HPDE6-E6E7 (cell line): ENCODE data around the gene TMEM139.
"Not testable (repeated sequence)": the region's sequence is repeated elsewhere in the genome, so short reads cannot be mapped to it uniquely, and the experiment has no call there.

Source experiments
- DNase-seq: peaks from one replicate; pipeline ENCODE4 v3.0.0; 2011; ENCODE audit warnings: missing footprints; ENCODE audit errors: extremely low spot score

TMEM139 gene

GRCh38 chr7:143259765-143260164, 25.0 kb upstream of the TMEM139 start:
- peak; percentile 68 for DNase-seq

GRCh38 chr7:143261901-143262300, 22.9 kb upstream of the TMEM139 start:
- no peak for DNase-seq

GRCh38 chr7:143263266-143264195, 21.2 kb upstream of the TMEM139 start, which contains the start of gene GSTK1:
GSTK1 (plus strand) TSS chr7:143263441; CDS start chr7:143263514, 73 bp downstream.
- DNase-seq: peak; percentile 80

- DNase-seq: not testable (repeated sequence)
These were observed 20.6 kb upstream of the TMEM139 start for GRCh38 chr7:143264196-143264568.

DNA sequence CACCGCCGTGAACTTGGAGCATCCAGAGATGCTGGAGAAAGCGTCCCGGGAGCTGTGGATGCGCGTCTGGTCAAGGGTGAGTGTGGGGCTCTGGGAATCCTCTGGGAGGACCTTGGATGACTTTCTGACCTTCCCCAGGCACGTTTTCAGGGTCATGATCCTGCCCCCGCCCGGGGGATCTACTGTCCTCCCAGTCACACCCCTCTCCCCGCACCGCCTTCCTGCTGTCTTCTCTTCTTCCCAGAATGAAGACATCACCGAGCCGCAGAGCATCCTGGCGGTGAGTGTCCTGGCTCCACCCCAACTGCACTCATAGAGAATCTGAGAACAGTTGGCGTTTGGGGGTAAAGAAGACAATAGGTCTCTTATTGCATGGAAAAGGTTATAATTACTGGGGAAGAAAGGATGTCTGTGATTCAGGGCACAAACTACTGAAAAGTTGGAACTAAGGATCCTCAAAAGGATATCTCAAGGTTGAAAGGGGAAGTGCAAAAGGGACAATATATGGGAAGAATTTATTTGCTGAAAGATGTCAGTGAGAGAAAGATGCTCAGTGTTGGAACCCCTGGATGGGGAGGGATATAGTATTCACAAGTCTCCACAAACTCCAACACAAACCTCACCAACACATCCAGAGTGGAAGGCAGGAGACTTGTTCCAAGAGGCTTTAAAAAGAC, 19.6 kb upstream of the TMEM139 start:
- no peak for DNase-seq

GRCh38 chr7:143269251-143269650, 15.5 kb upstream of the TMEM139 start:
- no peak for DNase-seq

- no peak for DNase-seq
These were observed 13.5 kb upstream of the TMEM139 start for GRCh38 chr7:143271240-143271639.

DNA sequence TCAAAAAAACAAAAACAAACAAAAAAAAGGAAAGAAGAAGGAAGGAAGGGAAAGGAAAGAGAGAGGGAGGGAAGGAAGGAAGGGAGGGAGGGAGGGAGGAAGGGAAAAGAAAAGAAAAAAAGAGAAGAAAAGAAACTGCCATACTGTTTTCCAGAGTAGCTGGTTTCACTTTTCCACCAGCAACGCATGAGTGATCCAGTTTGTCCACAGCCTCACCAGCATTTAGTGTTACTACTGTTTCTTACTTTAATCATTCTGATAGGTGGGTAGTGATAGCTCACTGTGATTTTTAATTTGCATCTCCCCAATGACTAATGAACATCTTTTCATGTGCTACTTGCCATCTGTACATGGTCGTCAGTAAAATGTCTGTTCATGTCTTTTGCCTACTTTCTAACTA, 11.9 kb upstream of the TMEM139 start:
- DNase-seq: no peak

DNA sequence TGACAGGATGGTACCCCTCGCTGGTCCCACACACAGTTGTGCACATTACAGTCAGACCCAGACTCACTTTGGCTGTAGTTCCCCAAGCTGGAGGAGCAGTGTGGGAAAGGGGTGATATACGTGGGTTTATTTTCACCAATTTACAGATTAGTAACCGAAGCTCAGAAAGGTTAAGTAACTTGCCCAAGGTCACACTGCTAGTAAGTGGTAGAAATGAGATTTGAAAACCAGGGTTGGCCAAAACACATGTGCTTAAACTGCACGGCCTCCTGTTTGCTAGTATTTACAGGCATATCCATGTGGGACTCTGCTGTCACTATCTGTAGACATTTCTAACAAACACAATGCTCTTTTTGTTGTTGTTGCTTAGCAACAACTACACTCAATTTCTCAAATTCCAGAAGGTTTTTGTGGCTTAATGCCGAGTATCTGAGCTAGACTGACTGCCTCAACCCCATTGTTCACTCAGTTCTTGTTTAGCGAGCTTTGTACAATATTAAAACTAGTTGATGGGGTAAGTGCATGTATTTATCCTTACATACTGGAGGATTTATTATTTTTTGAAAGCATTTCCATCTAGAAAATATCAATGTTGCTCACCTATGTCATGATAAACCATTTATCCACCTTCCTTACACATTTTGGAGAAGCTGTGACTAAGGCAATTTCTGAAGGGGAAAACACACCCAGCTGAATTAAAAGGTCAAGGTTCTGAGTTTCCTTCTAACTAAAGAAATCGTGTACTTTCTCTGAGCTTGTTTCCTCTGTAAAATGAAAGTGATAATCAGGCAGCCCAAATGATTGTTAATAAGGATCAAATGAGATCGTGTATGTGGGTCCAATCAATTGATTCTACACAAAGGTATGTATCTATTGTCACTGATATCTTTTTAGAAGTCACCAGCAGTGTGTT, 5.3 kb upstream of the TMEM139 start:
- DNase-seq: peak; percentile 31

DNA sequence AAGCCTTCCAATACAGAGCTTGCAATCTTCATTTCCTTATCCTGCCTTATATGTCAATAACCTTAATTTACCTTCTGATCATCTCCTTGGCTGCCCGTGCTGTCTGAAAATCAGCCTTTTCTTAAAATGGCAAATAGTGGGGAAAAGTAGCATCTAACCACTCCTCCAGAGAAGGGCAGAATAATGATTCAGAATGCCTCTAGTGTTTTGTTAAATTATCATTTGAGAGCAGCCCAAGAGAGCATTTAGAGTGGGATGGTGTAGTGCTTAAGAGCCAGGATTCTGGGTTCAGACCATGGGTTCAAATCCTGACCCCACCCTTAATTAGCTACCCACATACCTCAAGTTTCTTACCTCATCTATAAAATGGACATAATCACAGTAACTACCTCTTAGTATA, 4.6 kb upstream of the TMEM139 start:
- DNase-seq: no peak

GRCh38 chr7:143280566-143280965, 4.2 kb upstream of the TMEM139 start:
- DNase-seq: no peak

- DNase-seq: no peak
These were observed 3.2 kb upstream of the TMEM139 start for GRCh38 chr7:143281529-143281928.

- no peak for DNase-seq
These were observed 2.6 kb upstream of the TMEM139 start for GRCh38 chr7:143282124-143282523.

- no peak for DNase-seq
These were observed 1.4 kb upstream of the TMEM139 start for GRCh38 chr7:143283381-143283780.

DNA sequence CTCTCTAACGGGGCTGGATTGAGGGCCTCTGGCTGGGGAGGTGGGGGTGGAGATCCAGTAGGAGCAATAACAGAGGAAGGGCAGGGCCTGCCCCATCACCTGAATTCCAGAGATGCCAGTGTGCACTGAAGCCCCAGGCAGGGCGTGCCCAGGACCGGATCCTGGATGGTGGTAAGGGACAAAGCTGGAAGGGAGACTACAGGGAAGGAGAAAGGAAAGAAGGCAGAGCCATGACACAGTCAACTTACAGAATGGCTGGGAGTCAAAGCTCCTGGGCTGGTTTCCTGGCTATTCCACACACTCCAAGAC, 666 bp downstream of the TMEM139 start:
- no peak for DNase-seq

DNA sequence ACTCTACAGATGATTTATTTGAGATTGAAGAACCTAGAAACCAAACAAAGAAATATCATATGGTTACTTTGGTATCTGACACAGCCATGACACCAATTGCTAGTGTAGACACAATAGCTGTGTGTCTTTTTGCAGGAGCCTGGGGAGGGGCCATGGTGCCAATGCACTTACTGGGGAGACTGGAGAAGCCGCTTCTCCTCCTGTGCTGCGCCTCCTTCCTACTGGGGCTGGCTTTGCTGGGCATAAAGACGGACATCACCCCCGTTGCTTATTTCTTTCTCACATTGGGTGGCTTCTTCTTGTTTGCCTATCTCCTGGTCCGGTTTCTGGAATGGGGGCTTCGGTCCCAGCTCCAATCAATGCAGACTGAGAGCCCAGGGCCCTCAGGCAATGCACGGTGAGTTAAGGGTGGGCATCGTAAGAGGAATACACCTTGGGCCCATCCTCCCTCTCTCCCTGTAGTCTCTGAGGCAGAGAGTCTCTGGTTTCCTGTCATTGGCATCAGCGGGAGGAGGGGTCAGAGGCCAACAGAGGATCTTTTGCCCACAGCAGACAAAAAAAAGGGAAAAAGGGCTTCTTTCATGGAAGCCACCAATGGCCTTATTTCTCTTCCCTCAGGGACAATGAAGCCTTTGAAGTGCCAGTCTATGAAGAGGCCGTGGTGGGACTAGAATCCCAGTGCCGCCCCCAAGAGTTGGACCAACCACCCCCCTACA, 1.2 kb downstream of the TMEM139 start:
- no peak for DNase-seq

- no peak for DNase-seq
These were observed 1.7 kb downstream of the TMEM139 start for GRCh38 chr7:143286522-143286890.

- no peak for DNase-seq
These were observed 2.7 kb downstream of the TMEM139 start for GRCh38 chr7:143287339-143287934.

- DNase-seq: peak; percentile 100
These were observed 3.4 kb downstream of the TMEM139 start, which contains the start of gene CASP2 for GRCh38 chr7:143287935-143288826. CASP2 (plus strand) TSS chr7:143288351; CDS start chr7:143288456, 105 bp downstream.

GRCh38 chr7:143288836-143289235, 4.1 kb downstream of the TMEM139 start:
- no peak for DNase-seq
